Kidney epithelial cell (primary cell): ENCODE results near the gene DLG2. TPM values are rescaled to one million over a fixed set of nuclear protein-coding genes. Genes with fewer than 3 reads are reported as not detected.

ENCODE experiments used
- DNase-seq: peaks from one replicate; pipeline ENCODE4 v3.0.0-alpha.2; 2010; ENCODE audit warnings: low read depth
- H3K27me3 ChIP-seq: 2 replicates; pipeline ENCODE4 v1.6.0; 2011; ENCODE audit warnings: low read length; ENCODE audit not compliant: control insufficient read depth, insufficient read depth
- H3K36me3 ChIP-seq: 2 replicates; pipeline ENCODE4 v1.5.1; 2011; ENCODE audit warnings: low read length; ENCODE audit not compliant: control insufficient read depth, insufficient read depth
- H3K4me3 ChIP-seq: 2 replicates; pipeline ENCODE4 v1.5.1; 2011; ENCODE audit warnings: low read depth, mild to moderate bottlenecking, control low read depth, low read length
- CTCF ChIP-seq: IDR thresholded peaks from 2 replicates; pipeline ENCODE4 v1.5.1; 2011; ENCODE audit warnings: mild to moderate bottlenecking, moderate library complexity, low read length, control low read depth, inconsistent platforms; ENCODE audit not compliant: insufficient read depth, poor library complexity, severe bottlenecking
- total RNA-seq: library from RNA; depleted of rRNA; stranded (reverse); fragments of >200 nt; gene quantifications from 2 replicates; pipeline ENCODE4 v1.2.3, GENCODE V29; 2015

The DLG2 gene
- total RNA-seq, 1 donor from 2014 or later: 0.75 TPM

GRCh38 chr11:84289381-84289906 is 1337.7 kb downstream of the DLG2 start:
- Histone ChIP-seq H3K27me3 (no peaks in the 10 kb centered on the region), H3K36me3 (no peaks in the 10 kb centered on the region), H3K4me3 (no peak overlapping the region)
- DNase-seq: peak; percentile 72
- TF ChIP-seq CTCF: no peak

- no peaks in the 10 kb centered on the region for H3K27me3 ChIP-seq
- no peak for DNase-seq
- no peak overlapping the region for H3K4me3 ChIP-seq
- H3K36me3 ChIP-seq: no peaks in the 10 kb centered on the region
- no peak for TF ChIP-seq CTCF
Measured at GRCh38 chr11:84273541-84273940, 1353.6 kb downstream of the DLG2 start.

- H3K36me3 ChIP-seq: no peaks in the 10 kb centered on the region
- no peak for DNase-seq
- H3K27me3 ChIP-seq: no peaks in the 10 kb centered on the region
- no peak for TF ChIP-seq CTCF
- H3K4me3 ChIP-seq: no peak overlapping the region
Measured at GRCh38 chr11:84270466-84270865, 1356.7 kb downstream of the DLG2 start.

- Histone ChIP-seq H3K4me3 (no peak overlapping the region), H3K27me3 (no peaks in the 10 kb centered on the region), H3K36me3 (no peaks in the 10 kb centered on the region)
- DNase-seq: no peak
- TF ChIP-seq CTCF: no peak
Measured at GRCh38 chr11:84264066-84264465, 1363.1 kb downstream of the DLG2 start.

- TF ChIP-seq CTCF: peak; percentile 26
- no peaks in the 10 kb centered on the region for H3K27me3 ChIP-seq
- no peaks in the 10 kb centered on the region for H3K36me3 ChIP-seq
- DNase-seq: no peak
- H3K4me3 ChIP-seq: no peak overlapping the region
Measured at GRCh38 chr11:84261707-84262106, 1365.4 kb downstream of the DLG2 start.

- Histone ChIP-seq H3K27me3 (no peaks in the 10 kb centered on the region), H3K36me3 (no peaks in the 10 kb centered on the region), H3K4me3 (no peak overlapping the region)
- TF ChIP-seq CTCF: no peak
- no peak for DNase-seq
Measured at GRCh38 chr11:84260862-84261261, 1366.3 kb downstream of the DLG2 start.
